ENCODE measurements around the gene UBXN10. TPM values are rescaled to one million over a fixed set of nuclear protein-coding genes. Genes with fewer than 3 reads are reported as not detected.

UBXN10 gene
- total RNA-seq, 1 experiment from 2014 or later = 0.05 TPM

DNA sequence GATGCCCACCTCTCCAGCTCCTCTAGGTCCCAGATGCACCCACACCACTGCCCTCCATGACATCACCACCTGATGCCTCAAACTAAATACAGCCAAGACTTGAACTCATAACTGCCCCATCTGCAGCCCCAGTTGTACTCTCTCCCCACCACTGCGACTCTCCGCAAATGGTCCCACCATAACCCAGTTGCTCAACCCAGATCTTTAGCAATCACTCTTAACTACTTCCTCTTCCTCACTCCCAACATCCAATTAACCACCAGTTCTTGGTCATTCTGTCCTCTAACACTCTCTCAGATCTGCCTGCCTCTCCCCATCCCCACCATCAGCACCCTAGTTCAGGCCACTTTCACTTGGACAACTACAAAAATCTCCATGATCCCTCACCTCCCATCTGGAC lies 37.2 kb downstream of the UBXN10 start:
- Histone ChIP-seq H3K4me3 (ENCODE audit: low read depth in 2 of 2, low read length in 2 of 2) (no peak overlapping the region), H3K27ac (ENCODE audit: low read length) (no peak overlapping the region), H3K9me3 (ENCODE audit: control insufficient read depth, insufficient read depth, low read depth, low read length) (no peaks in the 10 kb centered on the region), H3K36me3 (ENCODE audit: control insufficient read depth, insufficient read depth, low read length) (no peaks in the 10 kb centered on the region), H3K4me1 (ENCODE audit: control insufficient read depth, insufficient read depth, low read length) (no peaks in the 10 kb centered on the region), H3K27me3 (ENCODE audit: control insufficient read depth, insufficient read depth, low read length) (peaks cover 28% of the 10 kb centered on the region)
- DNase-seq (ENCODE audit: low read depth, low spot score) = no peak
- ATAC-seq = no peak
- no peak for TF ChIP-seq POLR2AphosphoS5 (IDR thresholded peaks at IDR 0.05; ENCODE audit: low read depth, low read length)
- TF ChIP-seq, protein P1, sequence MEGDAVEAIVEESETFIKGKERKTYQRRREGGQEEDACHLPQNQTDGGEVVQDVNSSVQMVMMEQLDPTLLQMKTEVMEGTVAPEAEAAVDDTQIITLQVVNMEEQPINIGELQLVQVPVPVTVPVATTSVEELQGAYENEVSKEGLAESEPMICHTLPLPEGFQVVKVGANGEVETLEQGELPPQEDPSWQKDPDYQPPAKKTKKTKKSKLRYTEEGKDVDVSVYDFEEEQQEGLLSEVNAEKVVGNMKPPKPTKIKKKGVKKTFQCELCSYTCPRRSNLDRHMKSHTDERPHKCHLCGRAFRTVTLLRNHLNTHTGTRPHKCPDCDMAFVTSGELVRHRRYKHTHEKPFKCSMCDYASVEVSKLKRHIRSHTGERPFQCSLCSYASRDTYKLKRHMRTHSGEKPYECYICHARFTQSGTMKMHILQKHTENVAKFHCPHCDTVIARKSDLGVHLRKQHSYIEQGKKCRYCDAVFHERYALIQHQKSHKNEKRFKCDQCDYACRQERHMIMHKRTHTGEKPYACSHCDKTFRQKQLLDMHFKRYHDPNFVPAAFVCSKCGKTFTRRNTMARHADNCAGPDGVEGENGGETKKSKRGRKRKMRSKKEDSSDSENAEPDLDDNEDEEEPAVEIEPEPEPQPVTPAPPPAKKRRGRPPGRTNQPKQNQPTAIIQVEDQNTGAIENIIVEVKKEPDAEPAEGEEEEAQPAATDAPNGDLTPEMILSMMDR (IDR thresholded peaks at IDR 0.05) = no peak
- no peak for TF ChIP-seq TCF7L2 (IDR thresholded peaks at IDR 0.05; ENCODE audit: low read depth, low read length)
- TF ChIP-seq, protein P2, sequence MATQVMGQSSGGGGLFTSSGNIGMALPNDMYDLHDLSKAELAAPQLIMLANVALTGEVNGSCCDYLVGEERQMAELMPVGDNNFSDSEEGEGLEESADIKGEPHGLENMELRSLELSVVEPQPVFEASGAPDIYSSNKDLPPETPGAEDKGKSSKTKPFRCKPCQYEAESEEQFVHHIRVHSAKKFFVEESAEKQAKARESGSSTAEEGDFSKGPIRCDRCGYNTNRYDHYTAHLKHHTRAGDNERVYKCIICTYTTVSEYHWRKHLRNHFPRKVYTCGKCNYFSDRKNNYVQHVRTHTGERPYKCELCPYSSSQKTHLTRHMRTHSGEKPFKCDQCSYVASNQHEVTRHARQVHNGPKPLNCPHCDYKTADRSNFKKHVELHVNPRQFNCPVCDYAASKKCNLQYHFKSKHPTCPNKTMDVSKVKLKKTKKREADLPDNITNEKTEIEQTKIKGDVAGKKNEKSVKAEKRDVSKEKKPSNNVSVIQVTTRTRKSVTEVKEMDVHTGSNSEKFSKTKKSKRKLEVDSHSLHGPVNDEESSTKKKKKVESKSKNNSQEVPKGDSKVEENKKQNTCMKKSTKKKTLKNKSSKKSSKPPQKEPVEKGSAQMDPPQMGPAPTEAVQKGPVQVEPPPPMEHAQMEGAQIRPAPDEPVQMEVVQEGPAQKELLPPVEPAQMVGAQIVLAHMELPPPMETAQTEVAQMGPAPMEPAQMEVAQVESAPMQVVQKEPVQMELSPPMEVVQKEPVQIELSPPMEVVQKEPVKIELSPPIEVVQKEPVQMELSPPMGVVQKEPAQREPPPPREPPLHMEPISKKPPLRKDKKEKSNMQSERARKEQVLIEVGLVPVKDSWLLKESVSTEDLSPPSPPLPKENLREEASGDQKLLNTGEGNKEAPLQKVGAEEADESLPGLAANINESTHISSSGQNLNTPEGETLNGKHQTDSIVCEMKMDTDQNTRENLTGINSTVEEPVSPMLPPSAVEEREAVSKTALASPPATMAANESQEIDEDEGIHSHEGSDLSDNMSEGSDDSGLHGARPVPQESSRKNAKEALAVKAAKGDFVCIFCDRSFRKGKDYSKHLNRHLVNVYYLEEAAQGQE (IDR thresholded peaks at IDR 0.05; ENCODE audit: insufficient read depth in 1 of 2, low read depth in 2 of 2, low read length in 1 of 2) = no peak
- no peak for TF ChIP-seq SIN3A (IDR thresholded peaks at IDR 0.05; ENCODE audit: borderline replicate concordance, insufficient read depth, low read depth, low read length)
- ChIA-PET CTCF (no interaction called here), POLR2A (no interaction called here)
- intact Hi-C loops (cut with micrococcal nuclease; ENCODE audit: unreplicated experiment) (no loop called here), in situ Hi-C loops (cut with HindIII; ENCODE audit: low pct_unique_long_range_greater_than_20kb, low sequenced_read_pairs) (no loop called here)
- BruUV-seq (replicated peaks) = no TSS peak

DNA sequence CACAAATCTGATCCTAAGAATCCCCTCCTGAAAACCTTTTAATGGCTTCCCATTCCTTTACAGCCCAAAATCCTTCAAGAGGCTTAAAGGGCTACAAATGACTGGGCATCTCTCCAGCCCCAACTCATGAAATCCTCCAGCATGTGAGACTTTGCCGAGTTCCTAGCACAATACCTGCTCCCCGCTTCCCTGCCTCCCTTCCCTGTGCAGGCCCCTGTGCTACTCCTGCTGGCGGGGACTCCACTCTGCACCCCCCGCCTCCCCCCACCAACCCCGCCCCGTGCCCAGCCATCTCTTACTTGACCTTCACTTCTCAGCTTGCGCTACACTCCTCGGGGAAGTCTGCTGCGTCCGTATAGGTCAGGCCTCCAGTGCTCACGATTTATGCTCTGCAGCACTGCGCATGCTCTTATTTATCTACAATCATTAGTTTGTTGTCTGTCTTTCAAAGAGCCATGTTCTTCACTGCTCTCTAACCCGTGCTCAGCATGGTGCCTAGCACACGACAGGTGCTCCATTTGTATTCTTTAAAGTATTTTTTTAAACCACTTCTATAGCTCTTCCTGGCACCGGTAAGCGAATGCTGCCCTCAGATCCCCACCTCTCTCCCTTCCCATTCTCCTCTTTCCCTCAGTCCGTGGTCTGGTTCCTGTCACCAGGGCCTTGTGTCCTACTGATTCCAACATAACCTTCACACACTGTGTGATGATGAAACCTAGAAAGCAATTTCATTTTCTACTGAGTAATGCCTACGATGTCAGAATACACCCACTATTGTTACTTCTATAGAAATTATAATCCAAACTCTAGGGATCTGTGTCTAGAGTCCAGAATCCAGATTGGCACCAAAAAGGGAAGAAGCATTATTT lies 37.9 kb downstream of the UBXN10 start:
- DNase-seq (ENCODE audit: low read depth, low spot score) (no peak), ATAC-seq (no peak)
- Histone ChIP-seq H3K4me3 (ENCODE audit: low read depth in 2 of 2, low read length in 2 of 2) (no peak overlapping the region), H3K27me3 (ENCODE audit: control insufficient read depth, insufficient read depth, low read length) (peaks cover 28% of the 10 kb centered on the region), H3K27ac (ENCODE audit: low read length) (no peak overlapping the region), H3K9me3 (ENCODE audit: control insufficient read depth, insufficient read depth, low read depth, low read length) (no peaks in the 10 kb centered on the region), H3K4me1 (ENCODE audit: control insufficient read depth, insufficient read depth, low read length) (no peaks in the 10 kb centered on the region), H3K36me3 (ENCODE audit: control insufficient read depth, insufficient read depth, low read length) (no peaks in the 10 kb centered on the region)
- intact Hi-C loops (cut with micrococcal nuclease; ENCODE audit: unreplicated experiment) (no loop called here), in situ Hi-C loops (cut with HindIII; ENCODE audit: low pct_unique_long_range_greater_than_20kb, low sequenced_read_pairs) (no loop called here)
- BruUV-seq (replicated peaks) = no TSS peak
- TF ChIP-seq TCF7L2 (IDR thresholded peaks at IDR 0.05; ENCODE audit: low read depth, low read length) = no peak
- TF ChIP-seq, protein P1 (IDR thresholded peaks at IDR 0.05) = no peak
- TF ChIP-seq SIN3A (IDR thresholded peaks at IDR 0.05; ENCODE audit: borderline replicate concordance, insufficient read depth, low read depth, low read length) = no peak
- TF ChIP-seq, protein P2 (IDR thresholded peaks at IDR 0.05; ENCODE audit: insufficient read depth in 1 of 2, low read depth in 2 of 2, low read length in 1 of 2) = no peak
- TF ChIP-seq POLR2AphosphoS5 (IDR thresholded peaks at IDR 0.05; ENCODE audit: low read depth, low read length) = no peak
- POLR2A ChIA-PET = no interaction called here
- CTCF ChIA-PET = no interaction called here
